ENCODE results near the gene MSANTD1.

MSANTD1 gene

DNA sequence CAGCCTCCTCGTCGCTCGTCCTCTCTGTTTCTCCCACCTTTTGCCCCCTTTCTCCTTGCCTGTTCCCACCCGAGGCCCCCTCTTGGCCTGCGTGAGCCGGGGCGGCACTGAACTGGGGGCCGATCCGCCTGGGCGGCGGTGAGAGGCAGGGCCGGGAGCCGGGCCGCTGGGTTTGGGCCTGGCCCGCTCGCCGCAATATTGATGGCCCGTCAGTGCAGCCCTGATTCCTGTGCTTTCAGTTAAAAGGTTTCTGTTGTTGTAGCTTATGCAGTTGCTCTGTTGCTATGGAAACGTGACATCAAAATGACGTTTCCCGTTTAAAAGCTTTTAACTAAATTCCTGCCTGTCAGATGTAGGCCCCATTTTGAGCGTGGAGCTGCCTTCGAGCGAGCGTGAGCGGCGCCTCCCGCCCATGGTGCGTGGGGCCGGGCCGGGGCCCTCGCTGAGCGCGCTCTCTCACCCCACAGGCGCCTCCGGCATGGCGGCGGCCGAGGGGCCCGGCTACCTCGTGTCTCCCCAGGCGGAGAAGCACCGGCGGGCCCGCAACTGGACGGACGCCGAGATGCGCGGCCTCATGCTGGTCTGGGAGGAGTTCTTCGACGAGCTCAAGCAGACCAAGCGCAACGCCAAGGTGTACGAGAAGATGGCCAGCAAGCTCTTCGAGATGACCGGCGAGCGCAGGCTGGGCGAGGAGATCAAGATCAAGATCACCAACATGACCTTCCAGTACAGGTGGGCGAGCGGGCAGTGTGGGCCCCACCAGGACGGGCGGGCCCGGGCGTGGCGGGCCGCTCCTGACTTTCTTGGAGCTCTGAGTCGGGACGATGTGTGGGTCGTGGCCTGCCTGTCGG, at the start of gene MSANTD1:
Gene MSANTD1, plus strand, starts transcription at position 349 of the 851 bp plus-strand sequence. Its CDS starts 64 bp downstream, at position 413.
- DNase-seq = no peak

DNA sequence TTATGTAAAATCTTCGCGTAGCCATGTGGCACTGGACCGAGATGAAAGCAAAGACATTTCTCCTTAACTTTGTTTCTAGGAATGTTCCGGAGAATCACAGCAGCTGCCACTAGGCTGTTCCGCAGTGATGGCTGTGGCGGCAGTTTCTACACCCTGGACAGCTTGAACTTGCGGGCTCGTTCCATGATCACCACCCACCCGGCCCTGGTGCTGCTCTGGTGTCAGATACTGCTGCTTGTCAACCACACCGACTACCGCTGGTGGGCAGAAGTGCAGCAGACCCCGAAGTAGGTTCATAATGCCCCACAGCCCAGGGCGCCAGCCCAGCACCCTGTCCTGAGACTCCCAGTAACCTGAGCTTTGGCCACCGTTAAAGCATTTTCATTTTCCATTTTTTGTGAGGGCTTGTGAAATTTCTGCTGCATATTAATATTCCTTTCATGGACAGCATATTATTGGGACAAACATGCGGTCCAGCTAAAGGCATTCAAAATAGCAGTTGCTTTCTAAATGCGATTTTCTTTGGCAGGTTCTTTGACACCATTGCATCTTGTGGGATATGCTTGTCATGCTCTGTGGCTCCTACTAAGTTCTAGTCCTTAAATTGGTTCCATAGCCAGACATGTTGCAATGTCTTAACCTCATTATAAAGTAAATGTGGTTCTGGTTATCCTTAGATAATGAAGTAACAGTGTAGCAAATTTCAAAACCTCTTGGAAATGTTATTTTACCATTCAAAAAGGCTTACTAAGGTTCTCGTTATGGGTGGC, 49.1 kb upstream of the MSANTD1 start:
- no peak for DNase-seq

DNA sequence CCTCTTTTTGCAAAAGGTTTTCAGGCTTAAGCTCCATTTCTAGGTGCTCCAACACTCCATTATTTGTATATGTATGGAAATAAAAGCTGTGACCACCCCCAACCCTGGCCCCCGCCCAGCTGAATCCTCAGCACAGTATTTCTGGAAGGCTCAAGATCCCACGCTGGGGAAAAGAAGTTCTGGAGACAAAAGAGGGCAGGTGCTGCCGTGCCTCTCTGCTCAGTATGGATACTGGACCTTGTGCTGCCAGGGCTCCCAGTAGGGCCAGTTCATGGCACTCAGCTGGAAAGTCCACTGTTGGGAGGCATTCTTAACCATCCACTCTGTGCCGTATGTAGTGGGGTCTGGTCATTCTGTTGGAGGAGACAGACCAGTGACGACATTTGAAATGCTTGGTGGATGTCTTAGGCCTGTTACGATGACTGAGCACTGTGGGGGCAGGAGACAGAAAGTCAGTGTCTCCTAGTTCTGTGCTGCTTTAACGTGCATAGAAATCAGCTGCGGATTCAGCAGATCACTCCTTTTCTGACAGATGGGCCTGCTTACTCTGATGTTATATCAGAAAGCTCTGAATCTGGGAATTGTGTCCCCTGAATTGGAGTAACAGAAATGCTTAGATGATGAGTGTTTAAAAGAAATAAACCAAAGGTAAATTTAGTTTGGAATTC, 48.4 kb upstream of the MSANTD1 start:
- DNase-seq = no peak

DNA sequence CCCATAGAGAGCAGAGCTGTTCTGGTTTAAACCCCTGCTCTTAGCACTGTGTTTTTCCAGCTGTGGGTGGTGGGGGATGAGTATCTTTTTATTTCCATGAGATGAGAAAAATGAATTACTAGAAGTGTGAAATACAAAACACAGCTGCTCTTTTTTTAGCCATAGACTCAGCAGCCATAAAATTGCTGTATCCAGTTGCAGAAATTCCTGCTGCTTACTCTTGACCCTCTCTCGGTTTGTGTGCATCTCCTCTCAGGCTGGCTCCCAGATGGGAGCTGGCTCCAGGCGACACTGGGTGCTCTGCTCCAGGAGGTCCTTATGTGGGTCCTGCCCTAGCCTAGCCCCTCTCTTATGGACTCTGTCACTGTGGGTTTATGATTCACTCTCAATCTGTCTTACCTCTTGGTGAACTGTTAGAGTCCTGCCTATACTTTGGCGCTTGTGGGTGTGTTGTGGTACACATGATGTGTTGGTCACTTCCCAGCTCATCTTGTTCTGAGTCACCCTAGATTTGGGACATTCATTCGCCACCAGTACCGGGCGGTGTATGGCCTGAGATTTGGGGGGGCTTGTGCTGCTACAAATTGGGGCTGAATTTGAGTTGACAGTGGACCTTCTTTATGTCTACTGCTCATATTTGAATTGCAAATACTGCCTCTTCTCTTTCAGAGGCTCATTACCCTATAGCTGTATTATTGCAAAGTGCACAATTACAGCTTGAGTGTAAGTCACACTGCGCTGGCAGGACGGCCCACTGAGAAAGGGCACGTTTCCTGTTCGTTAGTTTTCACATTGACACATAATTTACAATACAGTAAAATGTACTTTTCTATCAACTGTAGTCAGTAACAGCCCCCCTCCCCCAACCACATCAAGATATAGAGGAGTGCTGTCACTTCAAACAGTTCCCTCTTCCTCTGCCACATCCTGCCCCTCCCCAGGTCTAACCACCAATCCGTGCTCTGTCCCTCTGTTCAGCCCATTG, 46.9 kb upstream of the MSANTD1 start:
- no peak for DNase-seq

DNA sequence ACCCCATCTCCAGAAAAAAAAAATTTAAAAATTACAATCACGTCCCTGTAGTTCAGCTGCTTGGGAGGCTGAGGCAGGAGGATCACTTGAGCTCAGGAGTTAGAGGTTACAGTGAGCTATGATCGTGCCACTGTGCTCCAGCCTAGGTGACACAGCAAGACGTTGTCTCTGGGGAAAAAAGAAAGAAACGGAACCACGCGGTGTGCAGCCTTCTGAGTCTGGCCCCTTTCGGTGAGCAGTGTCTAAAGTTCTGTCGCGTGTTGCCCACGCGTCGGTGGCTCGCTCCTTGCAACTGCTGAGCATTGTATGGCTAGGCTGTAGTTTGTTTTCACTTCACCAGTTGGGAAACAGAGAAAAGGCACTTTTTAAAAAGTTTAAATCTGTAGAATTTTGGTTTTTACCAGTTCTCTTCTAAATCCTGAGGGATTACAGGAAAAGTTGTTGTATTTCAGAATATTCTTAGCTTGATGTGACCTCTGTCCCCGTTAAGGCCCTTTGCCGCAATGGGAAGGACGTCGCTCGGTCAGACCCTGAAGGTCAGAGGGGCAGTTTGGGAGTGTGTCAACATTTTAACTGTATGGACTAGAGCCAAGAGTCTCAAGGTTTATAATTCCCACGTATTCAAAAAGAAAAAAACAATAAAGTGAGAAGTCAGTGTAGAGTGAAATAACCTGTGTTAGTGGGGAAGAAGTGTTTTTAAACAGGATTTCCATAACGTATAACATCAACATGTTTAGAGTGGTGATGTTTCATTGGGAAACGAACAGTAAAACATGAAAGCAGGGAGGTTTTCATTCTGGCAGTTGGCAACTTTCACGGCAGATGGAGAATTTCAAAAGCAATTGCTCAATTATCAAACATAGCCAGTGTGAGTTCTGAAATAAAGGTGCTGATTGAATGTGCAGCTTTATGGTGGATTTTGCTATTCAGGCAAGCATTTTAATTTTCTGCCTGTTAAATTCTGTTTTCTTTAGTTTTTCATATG, 45.8 kb upstream of the MSANTD1 start:
- no peak for DNase-seq

DNA sequence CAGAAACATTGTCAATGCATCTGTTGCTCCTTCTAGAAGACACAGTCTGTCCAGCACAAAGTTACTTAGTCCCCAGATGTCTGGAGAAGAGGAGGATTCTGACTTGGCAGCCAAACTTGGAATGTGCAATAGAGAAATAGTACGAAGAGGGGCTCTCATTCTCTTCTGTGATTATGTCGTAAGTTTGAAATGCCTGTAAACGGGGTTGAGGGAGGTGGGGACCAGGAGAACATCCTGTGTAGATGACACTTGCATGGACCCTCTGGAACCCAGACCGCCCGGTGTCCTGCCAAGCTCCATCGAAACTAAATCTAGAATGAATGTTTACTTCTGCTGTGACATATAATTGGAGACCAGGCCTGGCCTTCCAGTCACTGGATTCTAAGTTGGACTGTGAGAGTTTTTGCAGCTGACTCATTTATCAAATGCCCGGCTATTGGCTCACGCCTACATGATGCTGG, 45.0 kb upstream of the MSANTD1 start:
- DNase-seq = no peak

DNA sequence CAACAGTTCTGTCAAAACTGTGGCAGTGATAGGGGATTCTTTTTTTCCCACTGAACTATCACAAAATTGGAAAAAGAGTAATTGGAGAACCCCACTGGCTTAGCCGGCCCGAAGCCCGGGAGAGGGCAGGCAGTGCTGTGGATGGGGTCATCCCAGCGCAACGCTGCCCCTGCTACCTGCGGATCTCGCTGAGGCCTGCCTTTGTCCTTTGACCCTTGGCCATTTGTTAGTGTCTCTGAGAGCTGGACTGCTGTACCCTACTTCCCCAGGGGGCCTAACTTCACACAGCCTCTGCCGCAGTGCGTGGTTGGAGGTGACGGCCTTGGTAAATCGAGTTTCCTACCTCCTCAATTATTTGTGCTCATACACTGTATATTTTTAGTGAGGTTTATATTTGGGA, 43.0 kb upstream of the MSANTD1 start:
- DNase-seq = no peak

DNA sequence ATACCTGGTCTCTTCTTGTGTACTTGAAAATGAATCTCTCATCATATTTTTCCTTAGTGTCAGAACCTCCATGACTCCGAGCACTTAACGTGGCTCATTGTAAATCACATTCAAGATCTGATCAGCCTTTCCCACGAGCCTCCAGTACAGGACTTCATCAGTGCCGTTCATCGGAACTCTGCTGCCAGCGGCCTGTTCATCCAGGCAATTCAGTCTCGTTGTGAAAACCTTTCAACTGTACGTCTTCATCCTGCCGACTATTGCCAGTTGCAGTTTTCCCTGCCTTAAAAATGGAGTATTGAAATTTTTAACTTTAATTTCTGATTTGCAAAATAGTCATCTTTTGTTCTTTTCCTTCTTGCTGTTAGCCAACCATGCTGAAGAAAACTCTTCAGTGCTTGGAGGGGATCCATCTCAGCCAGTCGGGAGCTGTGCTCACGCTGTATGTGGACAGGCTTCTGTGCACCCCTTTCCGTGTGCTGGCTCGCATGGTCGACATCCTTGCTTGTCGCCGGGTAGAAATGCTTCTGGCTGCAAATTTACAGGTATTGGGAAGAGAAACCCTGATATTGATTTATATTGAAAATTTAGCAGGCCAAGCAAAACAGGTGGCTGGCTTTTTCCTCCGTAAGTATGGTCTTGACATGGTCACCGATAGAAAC, 42.4 kb upstream of the MSANTD1 start:
- DNase-seq = no peak

DNA sequence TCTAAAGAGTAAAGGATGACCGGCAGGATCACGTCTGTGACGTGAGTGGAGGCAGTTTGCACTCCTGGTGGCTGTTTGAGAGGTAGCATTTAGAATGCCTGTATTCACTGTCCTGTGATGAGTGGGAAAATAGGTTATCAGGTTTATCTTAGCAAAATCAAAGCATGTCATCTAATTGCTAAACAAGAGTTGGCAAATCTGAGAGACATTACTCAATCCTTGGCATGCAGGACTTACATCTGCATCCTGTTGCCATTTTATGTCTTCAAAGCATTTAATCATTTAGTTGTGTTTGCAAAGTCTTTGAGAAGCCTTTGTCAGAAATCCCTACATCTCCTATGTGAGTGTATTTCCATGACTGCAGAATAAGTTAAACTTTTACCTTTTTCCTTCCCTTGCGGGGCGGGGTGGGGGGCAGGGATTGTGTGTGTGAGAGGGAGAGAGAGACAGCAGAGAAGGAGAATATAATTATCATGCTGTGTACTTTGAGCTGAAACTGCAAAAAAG, 41.4 kb upstream of the MSANTD1 start:
- no peak for DNase-seq

DNA sequence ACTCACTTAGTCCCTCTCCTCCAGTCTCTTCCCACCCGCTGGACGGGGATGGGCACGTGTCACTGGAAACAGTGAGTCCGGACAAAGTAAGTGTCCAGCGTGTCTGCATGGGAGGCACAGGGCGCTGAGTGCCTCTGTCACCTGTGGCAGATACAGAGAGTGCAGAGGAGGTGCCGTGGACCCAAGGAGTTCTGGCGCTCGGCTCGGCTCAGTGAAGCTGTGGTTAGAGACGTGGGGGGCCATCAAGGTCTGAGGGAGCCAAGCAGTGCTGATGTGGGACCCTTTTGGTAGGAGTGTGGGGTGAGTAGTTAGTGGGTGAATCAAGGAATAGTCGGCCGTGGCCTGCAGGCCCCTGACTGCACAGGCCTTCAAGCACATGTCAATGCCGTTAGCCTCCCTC, 40.1 kb upstream of the MSANTD1 start:
- no peak for DNase-seq

DNA sequence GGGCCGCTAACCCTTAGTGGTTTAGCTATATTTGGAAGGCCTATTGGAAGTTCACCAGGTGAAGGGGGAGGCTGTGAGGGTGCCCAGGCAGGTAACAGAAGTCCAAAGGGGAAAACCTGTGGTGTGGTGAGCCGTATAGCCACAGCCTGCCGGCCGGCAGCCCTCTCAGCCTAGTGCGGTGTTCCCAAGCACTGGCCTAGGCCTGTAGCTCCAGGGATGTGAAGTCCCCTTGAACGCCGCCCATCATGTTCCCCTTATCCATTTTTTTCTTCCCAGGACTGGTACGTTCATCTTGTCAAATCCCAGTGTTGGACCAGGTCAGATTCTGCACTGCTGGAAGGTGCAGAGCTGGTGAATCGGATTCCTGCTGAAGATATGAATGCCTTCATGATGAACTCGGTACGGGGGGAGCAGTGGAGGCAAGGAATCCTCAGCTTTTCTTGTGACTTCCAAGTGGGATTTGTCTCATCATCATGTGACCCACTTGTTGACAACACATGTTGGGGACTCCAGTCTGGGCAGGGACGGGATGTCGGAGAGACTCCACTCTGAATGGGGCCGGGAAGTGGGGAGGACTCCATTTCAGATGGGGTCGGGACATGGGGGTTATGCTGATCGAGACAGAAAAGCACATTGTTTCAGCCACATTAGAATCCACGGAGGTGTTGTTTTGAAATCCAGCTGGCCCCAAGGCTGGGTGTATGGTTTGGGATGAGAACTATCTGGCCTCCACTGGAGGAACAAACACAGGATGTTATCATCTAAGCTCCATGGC, 39.2 kb upstream of the MSANTD1 start:
- no peak for DNase-seq

DNA sequence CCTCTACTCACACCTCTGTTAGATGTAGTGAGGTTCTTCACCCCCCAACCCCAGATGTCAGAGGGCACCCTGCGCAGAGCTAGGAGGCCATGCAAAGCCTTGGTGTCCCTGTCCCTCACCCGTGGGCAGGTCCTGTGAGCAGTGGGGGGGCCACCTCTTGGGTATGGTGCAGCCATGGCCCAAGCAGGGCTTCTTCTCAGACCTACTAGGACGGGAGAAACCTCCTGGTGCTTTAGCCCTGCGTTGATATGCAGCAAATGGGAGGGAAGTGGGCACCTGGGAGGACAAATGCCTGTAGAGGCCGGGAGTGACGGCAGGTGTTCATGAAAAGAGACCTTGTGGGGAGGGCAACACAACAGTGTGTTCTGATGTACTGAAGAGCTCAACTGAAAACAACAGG, 38.5 kb upstream of the MSANTD1 start:
- DNase-seq = no peak

DNA sequence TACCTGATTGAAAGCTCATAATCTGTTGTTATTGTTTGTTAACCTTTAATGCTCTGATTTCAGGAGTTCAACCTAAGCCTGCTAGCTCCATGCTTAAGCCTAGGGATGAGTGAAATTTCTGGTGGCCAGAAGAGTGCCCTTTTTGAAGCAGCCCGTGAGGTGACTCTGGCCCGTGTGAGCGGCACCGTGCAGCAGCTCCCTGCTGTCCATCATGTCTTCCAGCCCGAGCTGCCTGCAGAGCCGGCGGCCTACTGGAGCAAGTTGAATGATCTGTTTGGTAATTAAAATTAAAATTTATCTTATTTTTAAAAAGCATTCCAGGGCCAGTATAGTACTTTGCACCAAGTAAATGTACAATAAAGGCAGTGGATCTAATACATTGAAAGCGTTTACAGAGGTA, 37.1 kb upstream of the MSANTD1 start:
- DNase-seq = no peak

DNA sequence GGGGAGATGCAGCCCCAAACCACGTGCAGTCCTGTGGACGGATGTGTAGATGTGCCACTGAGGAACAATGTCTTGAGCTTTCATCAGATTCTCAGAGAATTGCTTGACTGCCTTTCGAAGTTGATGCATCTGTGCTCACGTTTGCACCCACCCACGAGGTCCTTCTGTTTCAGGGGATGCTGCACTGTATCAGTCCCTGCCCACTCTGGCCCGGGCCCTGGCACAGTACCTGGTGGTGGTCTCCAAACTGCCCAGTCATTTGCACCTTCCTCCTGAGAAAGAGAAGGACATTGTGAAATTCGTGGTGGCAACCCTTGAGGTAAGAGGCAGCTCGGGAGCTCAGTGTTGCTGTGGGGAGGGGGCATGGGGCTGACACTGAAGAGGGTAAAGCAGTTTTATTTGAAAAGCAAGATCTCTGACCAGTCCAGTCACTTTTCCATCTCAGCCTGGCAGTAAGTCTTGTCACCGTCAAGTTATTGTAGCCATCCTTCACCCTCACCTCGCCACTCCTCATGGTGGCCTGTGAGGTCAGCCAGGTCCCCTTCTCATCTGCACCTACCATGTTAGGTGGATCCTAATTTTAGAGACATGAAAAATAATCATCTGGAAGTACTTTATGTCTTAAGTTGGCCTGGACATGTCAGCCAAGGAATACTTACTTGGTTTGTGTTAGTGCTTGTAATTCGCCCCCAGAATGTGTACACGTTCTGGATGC, 36.4 kb upstream of the MSANTD1 start:
- no peak for DNase-seq

DNA sequence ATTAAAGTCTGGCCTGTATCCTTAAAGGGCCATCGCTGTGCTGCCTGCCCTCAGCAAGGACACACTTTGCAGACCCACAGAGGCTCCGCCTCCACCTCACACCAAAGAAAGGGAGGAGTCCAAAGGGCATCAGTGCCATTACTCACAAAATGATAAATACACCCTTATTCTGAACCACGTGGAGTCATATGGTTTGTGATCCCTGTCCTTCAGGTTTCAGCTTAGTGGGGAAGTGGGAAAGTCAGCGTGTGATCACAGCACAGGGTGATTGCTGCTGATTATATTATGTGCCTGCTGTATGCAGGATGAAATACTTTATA, 35.9 kb upstream of the MSANTD1 start:
- DNase-seq = no peak

DNA sequence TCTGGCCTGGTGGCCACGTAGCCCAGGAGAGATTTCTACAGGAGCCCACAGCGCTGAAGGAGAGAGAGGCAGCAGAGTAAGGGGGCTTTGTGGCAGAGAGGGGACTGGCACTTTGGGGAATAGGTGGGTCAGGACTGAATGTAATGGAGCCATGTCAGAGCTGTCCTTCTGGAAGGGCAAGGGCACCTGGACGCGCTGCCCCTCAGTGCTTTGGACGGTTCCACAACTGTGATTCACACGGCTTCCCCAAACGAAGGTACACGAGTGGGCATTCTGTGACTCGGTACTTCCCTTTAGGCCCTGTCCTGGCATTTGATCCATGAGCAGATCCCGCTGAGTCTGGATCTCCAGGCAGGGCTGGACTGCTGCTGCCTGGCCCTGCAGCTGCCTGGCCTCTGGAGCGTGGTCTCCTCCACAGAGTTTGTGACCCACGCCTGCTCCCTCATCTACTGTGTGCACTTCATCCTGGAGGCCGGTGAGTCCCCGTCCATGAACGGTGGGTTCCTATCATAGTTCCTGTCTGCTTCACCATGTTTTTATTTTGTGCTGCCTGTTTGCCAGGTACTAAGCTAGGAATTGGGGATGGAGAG, 35.2 kb upstream of the MSANTD1 start:
- no peak for DNase-seq

DNA sequence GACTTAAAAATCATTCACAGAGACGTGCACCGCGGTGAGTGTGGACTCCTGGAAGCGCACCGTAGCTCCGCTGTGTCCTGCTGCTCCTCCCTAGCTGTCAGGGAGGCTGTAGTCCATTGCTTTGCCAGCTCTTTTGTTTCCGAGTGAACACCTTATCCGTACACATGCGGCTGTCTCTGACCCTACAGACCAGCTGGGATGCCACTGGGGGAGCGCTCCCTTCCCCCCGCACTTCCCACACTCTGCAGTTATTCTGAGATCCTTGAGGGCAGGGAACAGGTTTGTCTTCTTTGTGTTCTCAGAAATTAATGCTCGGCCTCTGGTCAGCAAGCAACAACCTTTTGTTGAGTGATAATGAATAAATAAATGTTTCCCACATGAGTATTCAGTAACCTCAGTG, 33.7 kb upstream of the MSANTD1 start:
- DNase-seq = no peak

DNA sequence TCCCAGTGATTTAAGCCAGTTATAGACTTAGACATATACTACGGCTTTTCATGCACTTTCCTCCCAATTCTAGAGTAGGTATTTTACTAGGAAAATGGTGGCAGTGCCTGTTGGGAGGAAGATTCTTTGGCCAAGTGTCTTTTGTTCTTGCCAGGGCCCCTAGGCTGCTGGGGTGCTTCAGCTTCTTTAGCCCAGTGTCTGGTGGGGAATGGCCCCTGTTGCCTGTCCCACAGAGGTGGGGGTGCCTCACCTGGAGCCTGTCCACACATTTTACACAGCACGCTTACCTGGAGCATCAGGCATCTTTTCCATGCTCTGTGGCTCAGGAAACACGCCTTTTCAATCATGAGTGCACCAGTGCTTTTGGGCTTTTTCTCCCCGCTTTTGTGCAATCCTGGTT, 33.2 kb upstream of the MSANTD1 start:
- DNase-seq = no peak

DNA sequence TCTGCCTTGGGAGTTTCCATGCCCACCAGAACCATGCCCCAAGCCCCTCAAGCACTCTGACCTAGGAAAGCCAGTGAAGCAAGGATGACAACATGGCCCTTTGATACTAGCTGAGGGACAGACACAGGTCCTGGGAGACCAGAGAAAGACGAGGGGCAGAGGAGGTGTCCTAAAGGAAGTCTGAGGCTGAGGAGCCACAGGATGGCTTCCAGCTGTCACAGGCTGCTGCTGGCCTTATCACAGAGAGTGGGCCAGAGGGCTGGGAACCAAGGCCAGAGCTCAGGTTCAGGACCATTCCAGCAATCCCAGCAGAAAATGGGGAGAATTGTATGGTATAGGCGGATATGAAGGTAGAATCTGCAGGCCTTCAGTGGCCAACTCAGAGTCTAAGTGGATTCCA, 31.7 kb upstream of the MSANTD1 start:
- no peak for DNase-seq
